ENCODE results near the gene PROZ. TPM values are rescaled to one million over a fixed set of nuclear protein-coding genes. Genes with fewer than 3 reads are reported as not detected.
A peak's percentile ranks its signal among the peaks of the same experiment; 100 is the strongest.

PROZ gene
- total and polyA plus RNA-seq, 2 donors (not counting 1 experiment from before 2014, with no cell fraction given): not detected

DNA sequence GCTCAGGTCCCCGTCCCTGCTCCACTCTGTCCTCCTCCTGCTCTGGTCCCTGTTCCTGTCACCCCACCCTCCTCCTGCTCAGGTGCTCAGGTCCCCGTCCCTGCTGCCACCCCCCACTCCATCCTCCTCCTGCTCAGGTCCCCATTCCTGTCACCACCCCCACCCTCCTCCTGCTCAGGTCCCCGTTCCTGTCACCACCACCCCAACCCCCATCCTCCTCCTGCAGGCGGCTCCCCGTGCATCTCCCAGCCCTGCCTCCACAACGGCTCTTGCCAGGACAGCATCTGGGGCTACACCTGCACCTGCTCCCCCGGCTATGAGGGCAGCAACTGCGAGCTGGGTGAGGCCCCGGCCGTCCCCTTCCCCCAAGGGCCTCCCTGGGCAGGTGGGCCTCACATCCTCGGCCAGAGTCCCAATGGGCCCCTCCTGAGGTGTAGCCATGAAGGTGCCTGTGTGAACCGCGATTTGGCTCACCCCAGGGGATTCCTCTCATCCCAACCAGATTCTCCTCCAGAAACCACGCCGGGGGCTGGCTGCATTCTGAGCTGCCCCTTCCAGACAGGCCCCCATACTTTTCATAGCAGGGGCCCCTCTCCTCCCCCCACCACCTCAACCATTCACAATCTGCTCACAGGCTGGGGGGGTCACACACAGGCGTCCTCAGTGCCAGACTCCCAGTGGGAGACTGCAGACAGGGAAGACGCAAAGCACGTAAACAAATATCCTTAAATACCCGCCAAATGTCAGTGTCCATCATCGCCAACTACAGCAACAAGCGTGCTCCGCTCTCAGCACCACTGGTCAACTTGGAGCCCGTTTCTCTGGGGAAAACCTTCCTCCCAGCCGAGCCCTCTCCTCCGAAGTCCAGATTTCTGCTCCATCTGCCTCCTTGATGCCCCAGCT, 4.6 kb downstream of the PROZ start:
- TF ChIP-seq, protein P1, sequence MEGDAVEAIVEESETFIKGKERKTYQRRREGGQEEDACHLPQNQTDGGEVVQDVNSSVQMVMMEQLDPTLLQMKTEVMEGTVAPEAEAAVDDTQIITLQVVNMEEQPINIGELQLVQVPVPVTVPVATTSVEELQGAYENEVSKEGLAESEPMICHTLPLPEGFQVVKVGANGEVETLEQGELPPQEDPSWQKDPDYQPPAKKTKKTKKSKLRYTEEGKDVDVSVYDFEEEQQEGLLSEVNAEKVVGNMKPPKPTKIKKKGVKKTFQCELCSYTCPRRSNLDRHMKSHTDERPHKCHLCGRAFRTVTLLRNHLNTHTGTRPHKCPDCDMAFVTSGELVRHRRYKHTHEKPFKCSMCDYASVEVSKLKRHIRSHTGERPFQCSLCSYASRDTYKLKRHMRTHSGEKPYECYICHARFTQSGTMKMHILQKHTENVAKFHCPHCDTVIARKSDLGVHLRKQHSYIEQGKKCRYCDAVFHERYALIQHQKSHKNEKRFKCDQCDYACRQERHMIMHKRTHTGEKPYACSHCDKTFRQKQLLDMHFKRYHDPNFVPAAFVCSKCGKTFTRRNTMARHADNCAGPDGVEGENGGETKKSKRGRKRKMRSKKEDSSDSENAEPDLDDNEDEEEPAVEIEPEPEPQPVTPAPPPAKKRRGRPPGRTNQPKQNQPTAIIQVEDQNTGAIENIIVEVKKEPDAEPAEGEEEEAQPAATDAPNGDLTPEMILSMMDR (IDR thresholded peaks at IDR 0.05): no peak
- no peak for TF ChIP-seq EZH2 (IDR thresholded peaks at IDR 0.05; ENCODE audit: borderline replicate concordance, insufficient read depth, low read depth, low read length, poor library complexity, severe bottlenecking)
- ATAC-seq (ENCODE audit: low read depth): no peak
- CTCF ChIA-PET: no interaction called here

DNA sequence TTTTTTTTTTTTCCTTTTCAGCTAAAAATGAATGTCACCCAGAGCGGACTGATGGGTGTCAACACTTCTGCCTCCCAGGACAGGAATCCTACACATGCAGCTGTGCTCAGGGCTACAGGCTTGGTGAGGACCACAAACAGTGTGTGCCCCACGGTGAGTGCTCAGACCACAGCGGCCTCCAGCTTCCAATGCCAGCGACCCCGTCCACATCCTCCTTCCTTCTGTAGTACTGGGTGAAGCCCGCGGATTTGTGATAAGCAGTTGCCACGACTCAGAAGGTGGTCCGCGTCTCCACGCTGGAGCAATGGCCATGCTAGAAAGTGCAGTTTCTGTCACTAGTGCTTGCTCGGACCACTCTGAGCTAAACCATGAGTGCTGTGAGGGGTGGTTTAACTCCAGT, 6.0 kb downstream of the PROZ start:
- Mint-ChIP-seq H3K27ac (no peak overlapping the region), H3K4me3 (no peak overlapping the region), H3K9me3 (ENCODE audit: insufficient read depth) (no peaks in the 10 kb centered on the region), H3K4me1 (peaks cover 9% of the 10 kb centered on the region), H3K27me3 (peaks cover 4% of the 10 kb centered on the region)
- ChIA-PET POLR2A (no interaction called here), CTCF (no interaction called here)
- intact Hi-C loops (cut with micrococcal nuclease): no loop called here
- Histone ChIP-seq H3K4me2 (replicated peaks; ENCODE audit: low read depth, low read length, poor library complexity, severe bottlenecking) (no peak overlapping the region), H3K9me3 (ENCODE audit: control extremely low read depth in 1 of 3, control insufficient read depth in 2 of 3, insufficient read depth in 1 of 3, low read length in 2 of 3) (peaks cover 0 to 7% (median 0%) of the 10 kb centered on the region in 3 donors), H3K36me3 (replicated peaks in 1 of 2; ENCODE audit: control extremely low read depth in 1 of 2, control insufficient read depth in 1 of 2, extremely low read depth in 1 of 2, insufficient read depth in 2 of 2, low read length in 1 of 2) (peaks cover 0 to 4% of the 10 kb centered on the region in 2 experiments), H3K27me3 (replicated peaks in 1 of 4; ENCODE audit: control extremely low read depth in 1 of 4, control insufficient read depth in 3 of 4, insufficient read depth in 4 of 4, low read length in 3 of 4) (peaks cover 0 to 18% (median 3%) of the 10 kb centered on the region in 4 experiments), H3K9ac (ENCODE audit: low read length) (no peak overlapping the region), H4K20me1 (ENCODE audit: control insufficient read depth, insufficient read depth, low read length, poor library complexity, severe bottlenecking) (no peaks in the 10 kb centered on the region), H3K4me3 (ENCODE audit: control extremely low read depth in 1 of 5, extremely low read depth in 1 of 5, insufficient read depth in 1 of 5, low read depth in 2 of 5, low read length in 4 of 5) (no peak overlapping the region), H3K4me1 (ENCODE audit: control insufficient read depth in 2 of 2, insufficient read depth in 2 of 2, low read length in 2 of 2) (peaks cover 0 to 10% of the 10 kb centered on the region in 2 donors), H3K79me2 (ENCODE audit: control insufficient read depth, insufficient read depth, low read length) (no peaks in the 10 kb centered on the region), H3K27ac (ENCODE audit: low read length in 2 of 2) (no peak overlapping the region), H2AFZ (ENCODE audit: insufficient read depth, low read depth, low read length, poor library complexity, severe bottlenecking) (no peak overlapping the region)
- DNase-seq (no peak), ATAC-seq (ENCODE audit: low read depth) (no peak)
- 79% methylated on average over 10 of the region's 12 CpGs for WGBS (ENCODE audit: insufficient coverage)
- TF ChIP-seq, protein P1 (IDR thresholded peaks at IDR 0.05): no peak
- TF ChIP-seq EZH2 (IDR thresholded peaks at IDR 0.05; ENCODE audit: borderline replicate concordance, insufficient read depth, low read depth, low read length, poor library complexity, severe bottlenecking): no peak

More for the DNA sequence above, 4.6 kb downstream of the PROZ start:
- H3K4me3 Mint-ChIP-seq: peak overlapping the region; percentile 9
- no peaks in the 10 kb centered on the region for H4K20me1 ChIP-seq (ENCODE audit: control insufficient read depth, insufficient read depth, low read length, poor library complexity, severe bottlenecking)
- H3K36me3 ChIP-seq (replicated peaks in 1 of 2; ENCODE audit: control extremely low read depth in 1 of 2, control insufficient read depth in 1 of 2, extremely low read depth in 1 of 2, insufficient read depth in 2 of 2, low read length in 1 of 2): no peaks in the 10 kb centered on the region
- peaks cover 9% of the 10 kb centered on the region for H3K4me1 Mint-ChIP-seq
- peaks cover 0 to 7% (median 0%) of the 10 kb centered on the region in 3 donors for H3K9me3 ChIP-seq (ENCODE audit: control extremely low read depth in 1 of 3, control insufficient read depth in 2 of 3, insufficient read depth in 1 of 3, low read length in 2 of 3)
- H3K4me3 ChIP-seq (ENCODE audit: control extremely low read depth in 1 of 5, extremely low read depth in 1 of 5, insufficient read depth in 1 of 5, low read depth in 2 of 5, low read length in 4 of 5): no peak overlapping the region
- H3K27ac ChIP-seq (ENCODE audit: low read length in 2 of 2): no peak overlapping the region
- H3K79me2 ChIP-seq (ENCODE audit: control insufficient read depth, insufficient read depth, low read length): no peaks in the 10 kb centered on the region
- peaks cover 0 to 30% (median 3%) of the 10 kb centered on the region in 4 experiments for H3K27me3 ChIP-seq (replicated peaks in 1 of 4; ENCODE audit: control extremely low read depth in 1 of 4, control insufficient read depth in 3 of 4, insufficient read depth in 4 of 4, low read length in 3 of 4)
- POLR2A ChIA-PET: no interaction called here
- H2AFZ ChIP-seq (ENCODE audit: insufficient read depth, low read depth, low read length, poor library complexity, severe bottlenecking): no peak overlapping the region
- H3K9me3 Mint-ChIP-seq (ENCODE audit: insufficient read depth): no peaks in the 10 kb centered on the region
- H3K4me2 ChIP-seq (replicated peaks; ENCODE audit: low read depth, low read length, poor library complexity, severe bottlenecking): no peak overlapping the region
- DNase-seq: no peak
- no peak overlapping the region for H3K9ac ChIP-seq (ENCODE audit: low read length)
- intact Hi-C loops (cut with micrococcal nuclease): no loop called here
- H3K4me1 ChIP-seq (ENCODE audit: control insufficient read depth in 2 of 2, insufficient read depth in 2 of 2, low read length in 2 of 2): peaks cover 0 to 10% of the 10 kb centered on the region in 2 donors
- 50% methylated on average over 24 of the region's 25 CpGs for WGBS (ENCODE audit: insufficient coverage)
- H3K27me3 Mint-ChIP-seq: peaks cover 4% of the 10 kb centered on the region
- no peak overlapping the region for H3K27ac Mint-ChIP-seq
